OCI-LY1 (cell line): ENCODE results near the gene NCCRP1.

ENCODE experiments used
- CTCF ChIP-seq: fragments of 200-600 bp; sonication (generic), shearing (Covaris generic); IDR thresholded peaks from 2 replicates; pipeline ENCODE4 v1.5.1; 2017; ENCODE audit warnings: mild to moderate bottlenecking, antibody characterized with exemption, low read length, moderate library complexity, mixed read lengths
- EZH2 ChIP-seq: fragments of 200-600 bp; sonication (generic), shearing (Covaris generic); IDR thresholded peaks from 2 replicates; pipeline ENCODE4 v1.8.0; 2017; ENCODE audit warnings: borderline replicate concordance, mixed run types, mild to moderate bottlenecking, antibody characterized with exemption, low read length, moderate library complexity, mixed read lengths

GRCh38 chr19:39236527-39236926, 39.8 kb downstream of the NCCRP1 start:
- TF ChIP-seq CTCF, result no peak
- TF ChIP-seq EZH2, result no peak
